ENCODE data around the gene RABGAP1L. TPM values are rescaled to one million over a fixed set of nuclear protein-coding genes. Genes with fewer than 3 reads are reported as not detected.
"Not testable (repeated sequence)": the region's sequence is repeated elsewhere in the genome, so short reads cannot be mapped to it uniquely, and the experiment has no call there.

The RABGAP1L gene
- polyA plus RNA-seq, 12 donors = 11.4 to 34.1 (median 16.6) TPM; not detected in 1

DNA sequence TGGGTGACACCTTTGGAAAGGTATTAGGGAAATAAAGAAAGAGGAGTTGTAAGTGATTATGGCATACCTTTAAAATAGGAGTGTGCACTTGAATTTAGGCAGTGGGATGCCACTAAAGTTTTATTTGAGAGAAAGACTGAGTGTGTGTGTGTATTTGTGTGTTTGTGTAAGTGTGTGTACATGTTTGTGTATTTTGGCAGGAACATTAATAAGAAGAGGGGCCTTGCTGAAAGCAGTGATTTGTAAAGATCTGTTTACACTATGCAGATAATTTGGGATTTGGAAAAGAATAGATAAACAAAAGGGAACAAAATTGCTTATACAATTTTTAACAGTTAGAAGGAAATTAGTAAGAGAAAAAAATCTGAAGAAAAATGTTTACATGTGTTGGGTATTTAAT, 409.2 kb downstream of the RABGAP1L start:
- no peak for DNase-seq

- DNase-seq = no peak
Measured at GRCh38 chr1:174569240-174569639, 409.9 kb downstream of the RABGAP1L start.

DNA sequence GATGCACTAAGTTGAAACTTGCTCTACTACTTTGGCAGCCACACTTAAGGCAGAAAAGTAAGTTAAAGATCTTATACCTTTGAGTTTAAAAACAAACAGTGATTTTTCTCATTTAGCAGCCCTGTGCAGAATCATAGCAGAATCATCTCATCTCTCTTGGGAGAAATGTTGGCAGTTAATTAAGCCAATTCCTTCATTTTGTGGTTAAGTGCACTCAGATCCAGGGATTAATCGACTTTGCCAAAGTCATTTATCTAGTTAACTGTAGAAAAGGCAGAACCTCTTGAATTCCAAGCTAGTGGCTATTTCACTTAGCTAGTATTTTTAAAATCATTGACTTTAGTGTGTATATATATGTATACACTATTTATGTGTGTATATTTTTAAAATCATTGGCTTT, 413.5 kb downstream of the RABGAP1L start:
- DNase-seq = no peak

DNA sequence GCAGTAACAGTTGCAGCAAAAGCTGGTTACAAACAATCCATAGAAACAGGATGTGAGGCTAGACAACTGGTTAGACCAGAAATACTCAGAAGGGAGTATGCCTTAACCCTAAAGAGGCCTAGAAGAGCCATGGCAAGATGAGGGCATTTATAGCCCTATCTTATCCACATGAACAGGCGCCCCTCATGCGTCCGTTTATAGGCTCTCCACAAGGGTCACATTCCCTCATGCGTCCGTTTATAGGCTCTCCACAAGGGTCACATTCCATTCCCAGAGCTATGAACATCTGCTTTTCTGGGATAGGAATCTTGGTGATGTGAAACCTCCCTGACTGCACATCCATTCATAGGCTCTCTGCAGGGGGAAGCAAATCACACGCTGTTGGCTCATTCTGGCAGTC, 416.8 kb downstream of the RABGAP1L start:
- not testable (repeated sequence) for DNase-seq

GRCh38 chr1:174577681-174578080, 418.4 kb downstream of the RABGAP1L start:
- no peak for DNase-seq

DNA sequence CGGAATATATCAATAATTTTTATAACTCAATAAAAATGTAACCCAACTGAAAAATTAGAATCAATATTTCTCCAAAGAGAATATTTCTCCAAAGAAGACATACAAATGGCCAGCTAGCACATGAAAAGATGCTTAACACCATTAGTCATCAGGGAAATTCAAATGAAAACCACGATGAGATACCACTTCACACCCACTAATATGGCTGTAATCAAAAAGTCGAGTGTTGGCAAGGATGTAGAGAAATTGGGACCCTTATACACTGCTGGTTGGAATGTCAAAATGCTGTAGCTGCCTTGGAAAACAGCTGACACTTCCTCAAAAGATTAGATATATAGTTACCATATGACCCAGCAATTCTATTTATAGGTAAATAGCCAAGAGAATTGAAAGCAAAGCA, 421.5 kb downstream of the RABGAP1L start:
- no peak for DNase-seq

DNA sequence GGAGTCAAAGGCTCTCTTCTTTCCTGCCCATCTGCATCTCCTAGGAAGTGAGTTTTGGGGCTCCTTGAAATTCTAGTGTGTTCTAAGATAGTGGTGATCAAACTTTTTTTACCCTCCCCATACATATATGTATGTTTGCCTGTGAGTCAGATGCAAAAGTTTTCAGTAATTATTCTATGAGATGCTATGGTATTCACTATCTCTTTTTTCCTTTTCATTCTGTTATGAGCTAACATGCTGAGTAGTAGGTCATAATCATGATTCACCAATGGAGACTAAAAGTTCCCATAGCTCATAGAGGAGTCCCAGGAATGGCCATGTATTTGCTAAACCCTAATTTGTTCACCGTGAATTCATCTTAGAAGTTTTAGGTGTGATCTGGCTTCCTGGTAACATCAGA, 424.0 kb downstream of the RABGAP1L start:
- no peak for DNase-seq

- DNase-seq = no peak
Measured at GRCh38 chr1:174584071-174584470, 424.8 kb downstream of the RABGAP1L start.

DNA sequence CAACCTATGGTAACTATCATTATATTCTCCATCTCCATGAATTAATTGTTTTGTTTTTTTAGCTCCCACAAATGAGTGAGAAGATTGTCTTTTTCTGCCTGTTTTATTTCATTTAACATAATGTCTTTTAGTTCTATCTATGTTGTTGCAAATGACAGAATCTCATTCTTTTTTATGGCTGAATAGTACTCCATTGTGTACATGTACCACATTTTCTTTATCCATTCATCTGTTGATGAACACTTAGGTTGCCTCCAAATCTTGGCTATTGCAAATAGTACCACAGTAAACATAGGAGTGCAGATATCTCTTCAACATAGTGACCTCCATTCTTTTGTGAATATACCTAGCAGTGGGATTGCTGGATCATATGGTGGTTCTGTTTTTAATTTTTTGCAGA, 429.3 kb downstream of the RABGAP1L start:
- DNase-seq = not testable (repeated sequence)

GRCh38 chr1:174605198-174605597, 445.9 kb downstream of the RABGAP1L start:
- DNase-seq = no peak

DNA sequence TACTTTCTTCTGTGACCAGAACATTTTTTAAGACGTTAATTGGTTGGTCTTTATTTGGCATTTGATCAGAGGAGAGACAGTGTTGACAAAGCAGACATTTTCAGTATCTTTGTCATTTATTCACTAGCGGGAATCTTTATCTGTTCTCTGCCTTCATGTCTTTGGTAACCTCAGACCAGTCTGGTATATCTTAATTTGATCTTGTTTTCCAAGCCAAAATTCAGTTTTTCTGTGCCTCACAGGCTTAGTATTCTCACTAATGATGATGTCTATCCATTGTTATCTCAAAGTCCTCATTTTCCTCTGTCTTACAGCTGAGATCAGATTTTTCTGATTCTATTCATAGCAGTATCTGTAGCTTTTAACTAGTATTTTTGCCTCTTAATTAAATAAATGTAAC, 447.2 kb downstream of the RABGAP1L start:
- no peak for DNase-seq

DNA sequence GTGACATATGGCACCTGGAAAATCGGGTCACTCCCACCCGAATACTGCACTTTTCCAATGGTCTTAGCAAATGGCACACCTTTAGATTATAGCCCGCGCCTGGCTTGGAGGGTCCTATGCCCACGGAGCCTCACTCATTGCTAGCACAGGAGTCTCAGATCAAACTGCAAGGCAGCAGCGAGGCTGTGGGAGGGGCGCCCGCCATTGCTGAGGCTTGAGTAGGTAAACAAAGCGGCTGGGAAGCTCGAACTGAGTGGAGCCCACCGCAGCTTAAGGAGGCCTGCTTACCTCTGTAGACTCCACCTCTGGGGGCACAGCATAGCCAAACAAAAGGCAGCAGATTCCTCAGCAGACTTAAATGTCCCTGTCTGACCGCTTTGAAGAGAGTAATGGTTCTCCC, 458.6 kb downstream of the RABGAP1L start:
- not testable (repeated sequence) for DNase-seq

GRCh38 chr1:174623324-174624035, 464.2 kb downstream of the RABGAP1L start:
- DNase-seq = no peak

GRCh38 chr1:174626031-174627025, 467.0 kb downstream of the RABGAP1L start:
- peak; percentile 2 for DNase-seq

- no peak for DNase-seq
Measured at GRCh38 chr1:174637487-174637886, 478.2 kb downstream of the RABGAP1L start.

DNA sequence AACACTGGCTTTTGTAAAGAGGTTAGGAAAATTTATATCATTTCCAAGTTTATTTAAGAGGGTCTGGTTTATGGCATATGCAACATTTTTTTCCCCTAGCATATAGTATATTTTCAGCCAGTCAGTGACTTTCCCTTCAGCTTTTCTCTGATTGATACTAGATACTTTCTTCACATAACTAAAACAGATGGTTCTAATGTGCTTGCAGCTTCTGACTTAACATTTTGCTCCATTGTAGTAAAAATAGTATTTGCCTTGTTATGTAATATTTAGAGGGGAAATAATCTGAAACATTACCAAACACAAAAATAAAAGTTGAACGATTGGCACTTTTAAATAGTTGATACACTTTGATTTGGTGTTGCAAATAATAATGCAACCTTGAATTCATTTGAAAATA, 480.1 kb downstream of the RABGAP1L start:
- DNase-seq = no peak

GRCh38 chr1:174640783-174641182, 481.5 kb downstream of the RABGAP1L start:
- no peak for DNase-seq

GRCh38 chr1:174642393-174642792, 483.1 kb downstream of the RABGAP1L start:
- DNase-seq = no peak

- DNase-seq = no peak
Measured at GRCh38 chr1:174643206-174643605, 483.9 kb downstream of the RABGAP1L start.

DNA sequence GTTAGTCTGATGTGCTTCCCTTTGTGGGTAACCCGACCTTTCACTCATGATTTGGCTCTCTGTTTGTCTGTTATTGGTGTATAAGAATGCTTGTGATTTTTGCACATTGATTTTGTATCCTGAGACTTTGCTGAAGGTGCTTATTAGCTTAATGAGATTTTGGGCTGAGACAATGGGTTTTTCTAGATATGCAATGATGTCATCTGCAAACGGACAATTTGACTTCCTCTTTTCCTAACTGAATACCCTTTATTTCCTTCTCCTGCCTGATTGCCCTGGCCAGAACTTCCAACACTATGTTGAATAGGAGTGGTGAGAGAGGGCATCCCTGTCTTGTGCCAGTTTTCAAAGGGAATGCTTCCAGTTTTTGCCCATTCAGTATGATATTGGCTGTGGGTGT, 490.3 kb downstream of the RABGAP1L start:
- DNase-seq = not testable (repeated sequence)

DNA sequence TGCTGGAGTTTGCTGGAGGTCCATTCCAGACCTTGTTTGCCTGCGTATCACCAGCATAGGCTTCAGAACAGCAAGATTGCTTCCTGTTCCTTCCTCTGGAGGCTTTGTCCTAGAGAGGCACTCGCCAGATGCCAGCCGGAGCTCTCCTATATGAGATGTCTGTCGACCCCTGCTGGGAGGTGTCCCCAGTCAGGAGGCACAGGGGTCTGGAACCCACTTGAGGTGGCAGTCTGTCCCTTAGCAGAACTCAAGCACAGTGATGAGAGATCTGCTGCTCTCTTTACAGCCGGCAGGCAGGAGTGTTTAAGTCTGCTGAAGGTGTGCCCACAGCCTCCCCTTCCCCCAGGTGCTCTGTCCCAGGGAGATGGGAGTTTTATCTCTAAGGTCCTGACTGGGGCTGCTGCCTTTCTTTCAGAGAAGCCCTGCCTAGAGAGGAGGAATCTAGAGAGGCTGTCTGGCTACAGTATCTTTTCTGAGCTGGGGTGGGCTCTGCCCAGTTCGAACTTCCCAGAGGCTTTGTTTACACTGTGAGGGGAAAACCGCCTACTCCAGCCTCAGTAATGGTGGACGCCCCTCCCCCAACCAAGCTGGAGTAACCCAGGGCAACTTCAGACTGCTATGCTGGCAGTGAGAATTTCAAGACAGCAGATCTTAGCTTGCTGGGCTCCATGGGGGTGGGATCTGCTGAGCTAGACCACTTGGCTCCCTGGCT, 493.4 kb downstream of the RABGAP1L start:
- DNase-seq = no peak

DNA sequence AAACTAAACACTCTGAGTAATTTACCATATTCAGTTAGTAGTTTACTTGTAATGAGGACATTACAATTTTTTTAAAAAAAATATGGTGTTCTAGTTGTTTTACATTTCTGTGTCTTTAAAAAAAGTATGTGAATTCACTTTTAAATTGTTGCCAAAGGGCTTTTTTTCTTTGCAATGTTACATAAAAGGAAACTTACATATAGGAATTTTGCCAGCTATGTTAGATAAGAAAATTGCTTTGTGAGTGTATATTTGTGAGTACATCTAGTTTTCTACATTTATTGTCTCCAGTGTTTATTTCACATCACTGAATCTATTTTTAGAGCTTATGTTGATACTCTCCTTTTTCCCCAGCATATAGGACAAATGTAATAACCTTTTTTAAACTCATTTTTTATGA, 495.2 kb downstream of the RABGAP1L start:
- DNase-seq = no peak

Measured in muscle of arm (tissue), 12 donors.